HEK293 (cell line): ENCODE data around the gene TMEM88.

Source experiments
- GLIS1 ChIP-seq: fragments of 450-650 bp; formaldehyde crosslinking; IDR thresholded peaks from 2 replicates; pipeline ENCODE4 v1.5.1; 2016; ENCODE audit warnings: missing biosample characterization, missing genetic modification characterization
- GLIS2 ChIP-seq: fragments of 450-650 bp; formaldehyde crosslinking; IDR thresholded peaks from 2 replicates; pipeline ENCODE4 v1.5.1; 2016; ENCODE audit warnings: missing biosample characterization, missing genetic modification characterization
- IKZF3 ChIP-seq: fragments of 450-650 bp; IDR thresholded peaks from 2 replicates; pipeline ENCODE4 v1.5.0; 2018; ENCODE audit warnings: missing biosample characterization, mild to moderate bottlenecking, missing genetic modification characterization, moderate library complexity
- KLF10 ChIP-seq: fragments of 450-650 bp; IDR thresholded peaks from 2 replicates; pipeline ENCODE4 v1.5.1; 2018; ENCODE audit warnings: missing biosample characterization, mild to moderate bottlenecking, missing genetic modification characterization
- KLF9 ChIP-seq: fragments of 450-650 bp; formaldehyde crosslinking; IDR thresholded peaks from 2 replicates; pipeline ENCODE4 v1.5.1; 2016; ENCODE audit warnings: missing biosample characterization, missing genetic modification characterization, low read depth
- PRDM10 ChIP-seq: fragments of 450-650 bp; formaldehyde crosslinking; IDR thresholded peaks from 2 replicates; pipeline ENCODE4 v1.5.1; 2016; ENCODE audit warnings: missing biosample characterization, missing genetic modification characterization
- SP2 ChIP-seq: fragments of 450-650 bp; formaldehyde crosslinking; IDR thresholded peaks from 2 replicates; pipeline ENCODE4 v1.5.1; 2016; ENCODE audit warnings: missing biosample characterization, missing genetic modification characterization
- SP3 ChIP-seq: fragments of 450-650 bp; formaldehyde crosslinking; IDR thresholded peaks from 2 replicates; pipeline ENCODE4 v1.5.1; 2016; ENCODE audit warnings: missing biosample characterization, missing genetic modification characterization
- ZBTB21 ChIP-seq: fragments of 450-650 bp; formaldehyde crosslinking; IDR thresholded peaks from 2 replicates; pipeline ENCODE4 v1.5.1; 2017; ENCODE audit warnings: missing biosample characterization, missing genetic modification characterization
- ZBTB26 ChIP-seq: fragments of 450-650 bp; formaldehyde crosslinking; optimal IDR thresholded peaks from 2 replicates; pipeline ENCODE3; 2016; ENCODE audit warnings: missing biosample characterization, mild to moderate bottlenecking, missing genetic modification characterization
- ZBTB48 ChIP-seq: fragments of 450-650 bp; formaldehyde crosslinking; IDR thresholded peaks from 2 replicates; pipeline ENCODE4 v1.5.1; 2016; ENCODE audit warnings: missing biosample characterization, missing genetic modification characterization
- ZBTB8A ChIP-seq: fragments of 450-650 bp; formaldehyde crosslinking; IDR thresholded peaks from 2 replicates; pipeline ENCODE4 v1.5.1; 2016; ENCODE audit warnings: missing biosample characterization, missing genetic modification characterization
- ZEB2 ChIP-seq: fragments of 450-650 bp; formaldehyde crosslinking; IDR thresholded peaks from 2 replicates; pipeline ENCODE4 v1.5.1; 2016; ENCODE audit warnings: missing biosample characterization, missing genetic modification characterization
- ZFHX2 ChIP-seq: fragments of 450-650 bp; formaldehyde crosslinking; conservative IDR thresholded peaks from 2 replicates; pipeline ENCODE4 v1.5.1; 2016; ENCODE audit warnings: missing biosample characterization, missing genetic modification characterization
- ZIC2 ChIP-seq: fragments of 450-650 bp; formaldehyde crosslinking; IDR thresholded peaks from 2 replicates; pipeline ENCODE4 v1.5.1; 2016; ENCODE audit warnings: missing biosample characterization, missing genetic modification characterization
- ZNF146 ChIP-seq: fragments of 450-650 bp; formaldehyde crosslinking; IDR thresholded peaks from 2 replicates; pipeline ENCODE4 v1.5.1; 2016; ENCODE audit warnings: missing biosample characterization, missing genetic modification characterization
- ZNF202 ChIP-seq: fragments of 450-650 bp; formaldehyde crosslinking; IDR thresholded peaks from 2 replicates; pipeline ENCODE4 v1.5.1; 2016; ENCODE audit warnings: missing biosample characterization, missing genetic modification characterization, borderline replicate concordance
- ZNF221 ChIP-seq: fragments of 450-650 bp; formaldehyde crosslinking; IDR thresholded peaks from 2 replicates; pipeline ENCODE4 v1.5.1; 2017; ENCODE audit warnings: missing biosample characterization, missing genetic modification characterization, borderline replicate concordance
- ZNF335 ChIP-seq: fragments of 450-650 bp; formaldehyde crosslinking; conservative IDR thresholded peaks from 2 replicates; pipeline ENCODE4 v1.5.1; 2016; ENCODE audit warnings: missing biosample characterization, missing genetic modification characterization
- ZNF423 ChIP-seq: fragments of 450-650 bp; formaldehyde crosslinking; IDR thresholded peaks from 2 replicates; pipeline ENCODE4 v1.5.1; 2016; ENCODE audit warnings: missing biosample characterization, missing genetic modification characterization
- ZNF501 ChIP-seq: fragments of 450-650 bp; formaldehyde crosslinking; IDR thresholded peaks from 2 replicates; pipeline ENCODE4 v1.5.1; 2016; ENCODE audit warnings: missing biosample characterization, missing genetic modification characterization
- ZNF561 ChIP-seq: fragments of 450-650 bp; IDR thresholded peaks from 2 replicates; pipeline ENCODE4 v1.5.1; 2018; ENCODE audit warnings: missing biosample characterization, missing genetic modification characterization, borderline replicate concordance
- ZNF654 ChIP-seq: fragments of 450-650 bp; formaldehyde crosslinking; IDR thresholded peaks from 2 replicates; pipeline ENCODE4 v1.5.1; 2016; ENCODE audit warnings: low read depth, missing biosample characterization, missing genetic modification characterization
- ZNF660 ChIP-seq: fragments of 450-650 bp; IDR thresholded peaks from 2 replicates; pipeline ENCODE4 v1.5.1; 2018; ENCODE audit warnings: missing biosample characterization, mild to moderate bottlenecking, missing genetic modification characterization
- ZNF830 ChIP-seq: fragments of 450-650 bp; IDR thresholded peaks from 2 replicates; pipeline ENCODE4 v1.5.0; 2018; ENCODE audit warnings: missing biosample characterization, missing genetic modification characterization, low read depth, mild to moderate bottlenecking, moderate library complexity
- ZSCAN5A ChIP-seq: fragments of 450-650 bp; formaldehyde crosslinking; IDR thresholded peaks from 2 replicates; pipeline ENCODE4 v1.5.1; 2016; ENCODE audit warnings: missing biosample characterization, missing genetic modification characterization
- TF ChIP-seq, protein P1 (sequence below): fragments of 450-650 bp; formaldehyde crosslinking; IDR thresholded peaks from 2 replicates; pipeline ENCODE4 v1.5.1; 2016; ENCODE audit warnings: missing biosample characterization, missing genetic modification characterization
- TF ChIP-seq, protein P2 (sequence below): fragments of 450-650 bp; formaldehyde crosslinking; IDR thresholded peaks from 2 replicates; pipeline ENCODE4 v1.5.1; 2016; ENCODE audit warnings: missing biosample characterization, missing genetic modification characterization
- TF ChIP-seq, protein P3 (sequence below): fragments of 450-650 bp; formaldehyde crosslinking; IDR thresholded peaks from 2 replicates; pipeline ENCODE4 v1.5.1; 2017; ENCODE audit warnings: missing biosample characterization, missing genetic modification characterization

The TMEM88 gene

GRCh38 chr17:7841915-7842379 lies 12.9 kb upstream of the TMEM88 start (continued):
- TF ChIP-seq ZNF335 (tag by site-specific recombination), result peak; percentile 94
- 0 out of 2 replicates have a peak, but pooled peaks have one; percentile 52 for TF ChIP-seq ZNF561 (tag by site-specific recombination)
- no peak for TF ChIP-seq ZSCAN5A (tag by site-specific recombination)
- TF ChIP-seq ZNF660, result peak; percentile 70
- TF ChIP-seq ZNF202 (tag by site-specific recombination), result no peak
- TF ChIP-seq ZBTB48, result peak; percentile 10; the same call in 1 of the 2 replicates
- TF ChIP-seq ZFHX2 (tag by site-specific recombination), result peak; percentile 72
- TF ChIP-seq, protein P1, sequence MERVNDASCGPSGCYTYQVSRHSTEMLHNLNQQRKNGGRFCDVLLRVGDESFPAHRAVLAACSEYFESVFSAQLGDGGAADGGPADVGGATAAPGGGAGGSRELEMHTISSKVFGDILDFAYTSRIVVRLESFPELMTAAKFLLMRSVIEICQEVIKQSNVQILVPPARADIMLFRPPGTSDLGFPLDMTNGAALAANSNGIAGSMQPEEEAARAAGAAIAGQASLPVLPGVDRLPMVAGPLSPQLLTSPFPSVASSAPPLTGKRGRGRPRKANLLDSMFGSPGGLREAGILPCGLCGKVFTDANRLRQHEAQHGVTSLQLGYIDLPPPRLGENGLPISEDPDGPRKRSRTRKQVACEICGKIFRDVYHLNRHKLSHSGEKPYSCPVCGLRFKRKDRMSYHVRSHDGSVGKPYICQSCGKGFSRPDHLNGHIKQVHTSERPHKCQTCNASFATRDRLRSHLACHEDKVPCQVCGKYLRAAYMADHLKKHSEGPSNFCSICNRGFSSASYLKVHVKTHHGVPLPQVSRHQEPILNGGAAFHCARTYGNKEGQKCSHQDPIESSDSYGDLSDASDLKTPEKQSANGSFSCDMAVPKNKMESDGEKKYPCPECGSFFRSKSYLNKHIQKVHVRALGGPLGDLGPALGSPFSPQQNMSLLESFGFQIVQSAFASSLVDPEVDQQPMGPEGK (tag by site-specific recombination), result peak; percentile 65
- peak; percentile 90 for TF ChIP-seq ZEB2
- no peak for TF ChIP-seq ZNF654 (tag by site-specific recombination)
- TF ChIP-seq GLIS2 (tag by site-specific recombination), result peak; percentile 80; the same call in 1 of the 2 replicates
- TF ChIP-seq ZIC2 (tag by site-specific recombination), result peak; percentile 92
- peak; percentile 77 for TF ChIP-seq PRDM10 (tag by site-specific recombination)
- TF ChIP-seq, protein P2, sequence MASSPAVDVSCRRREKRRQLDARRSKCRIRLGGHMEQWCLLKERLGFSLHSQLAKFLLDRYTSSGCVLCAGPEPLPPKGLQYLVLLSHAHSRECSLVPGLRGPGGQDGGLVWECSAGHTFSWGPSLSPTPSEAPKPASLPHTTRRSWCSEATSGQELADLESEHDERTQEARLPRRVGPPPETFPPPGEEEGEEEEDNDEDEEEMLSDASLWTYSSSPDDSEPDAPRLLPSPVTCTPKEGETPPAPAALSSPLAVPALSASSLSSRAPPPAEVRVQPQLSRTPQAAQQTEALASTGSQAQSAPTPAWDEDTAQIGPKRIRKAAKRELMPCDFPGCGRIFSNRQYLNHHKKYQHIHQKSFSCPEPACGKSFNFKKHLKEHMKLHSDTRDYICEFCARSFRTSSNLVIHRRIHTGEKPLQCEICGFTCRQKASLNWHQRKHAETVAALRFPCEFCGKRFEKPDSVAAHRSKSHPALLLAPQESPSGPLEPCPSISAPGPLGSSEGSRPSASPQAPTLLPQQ (tag by site-specific recombination), result 0 out of 2 replicates have a peak, but pooled peaks have one; percentile 9
- TF ChIP-seq ZNF221 (tag by site-specific recombination), result no peak
- TF ChIP-seq, protein P3, sequence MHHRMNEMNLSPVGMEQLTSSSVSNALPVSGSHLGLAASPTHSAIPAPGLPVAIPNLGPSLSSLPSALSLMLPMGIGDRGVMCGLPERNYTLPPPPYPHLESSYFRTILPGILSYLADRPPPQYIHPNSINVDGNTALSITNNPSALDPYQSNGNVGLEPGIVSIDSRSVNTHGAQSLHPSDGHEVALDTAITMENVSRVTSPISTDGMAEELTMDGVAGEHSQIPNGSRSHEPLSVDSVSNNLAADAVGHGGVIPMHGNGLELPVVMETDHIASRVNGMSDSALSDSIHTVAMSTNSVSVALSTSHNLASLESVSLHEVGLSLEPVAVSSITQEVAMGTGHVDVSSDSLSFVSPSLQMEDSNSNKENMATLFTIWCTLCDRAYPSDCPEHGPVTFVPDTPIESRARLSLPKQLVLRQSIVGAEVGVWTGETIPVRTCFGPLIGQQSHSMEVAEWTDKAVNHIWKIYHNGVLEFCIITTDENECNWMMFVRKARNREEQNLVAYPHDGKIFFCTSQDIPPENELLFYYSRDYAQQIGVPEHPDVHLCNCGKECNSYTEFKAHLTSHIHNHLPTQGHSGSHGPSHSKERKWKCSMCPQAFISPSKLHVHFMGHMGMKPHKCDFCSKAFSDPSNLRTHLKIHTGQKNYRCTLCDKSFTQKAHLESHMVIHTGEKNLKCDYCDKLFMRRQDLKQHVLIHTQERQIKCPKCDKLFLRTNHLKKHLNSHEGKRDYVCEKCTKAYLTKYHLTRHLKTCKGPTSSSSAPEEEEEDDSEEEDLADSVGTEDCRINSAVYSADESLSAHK (tag by site-specific recombination), result no peak
- no peak for TF ChIP-seq ZNF830 (tag by site-specific recombination)
- 0 out of 2 replicates have a peak, but pooled peaks have one; percentile 8 for TF ChIP-seq ZNF501
- peak; percentile 65 for TF ChIP-seq SP3 (tag by site-specific recombination)
- TF ChIP-seq ZBTB21, result peak; percentile 6; the same call in 1 of the 2 replicates
- TF ChIP-seq KLF10, result peak; percentile 85
- TF ChIP-seq ZBTB8A (tag by site-specific recombination), result peak; percentile 68
- TF ChIP-seq IKZF3 (tag by site-specific recombination), result no peak; the same call in 1 of the 2 replicates
- peak; percentile 2; the same call in 1 of the 2 replicates for TF ChIP-seq ZNF146 (tag by site-specific recombination)
- peak; percentile 11; the same call in 1 of the 2 replicates for TF ChIP-seq GLIS1 (tag by site-specific recombination)
- TF ChIP-seq ZNF423 (tag by site-specific recombination), result peak; percentile 52; the same call in 1 of the 2 replicates
- TF ChIP-seq KLF9, result peak; percentile 78
- TF ChIP-seq ZBTB26 (tag by site-specific recombination), result peak; percentile 86
- peak; percentile 55 for TF ChIP-seq SP2 (tag by site-specific recombination)
